Measurements from ENCODE around the gene GNL3L.

DNA sequence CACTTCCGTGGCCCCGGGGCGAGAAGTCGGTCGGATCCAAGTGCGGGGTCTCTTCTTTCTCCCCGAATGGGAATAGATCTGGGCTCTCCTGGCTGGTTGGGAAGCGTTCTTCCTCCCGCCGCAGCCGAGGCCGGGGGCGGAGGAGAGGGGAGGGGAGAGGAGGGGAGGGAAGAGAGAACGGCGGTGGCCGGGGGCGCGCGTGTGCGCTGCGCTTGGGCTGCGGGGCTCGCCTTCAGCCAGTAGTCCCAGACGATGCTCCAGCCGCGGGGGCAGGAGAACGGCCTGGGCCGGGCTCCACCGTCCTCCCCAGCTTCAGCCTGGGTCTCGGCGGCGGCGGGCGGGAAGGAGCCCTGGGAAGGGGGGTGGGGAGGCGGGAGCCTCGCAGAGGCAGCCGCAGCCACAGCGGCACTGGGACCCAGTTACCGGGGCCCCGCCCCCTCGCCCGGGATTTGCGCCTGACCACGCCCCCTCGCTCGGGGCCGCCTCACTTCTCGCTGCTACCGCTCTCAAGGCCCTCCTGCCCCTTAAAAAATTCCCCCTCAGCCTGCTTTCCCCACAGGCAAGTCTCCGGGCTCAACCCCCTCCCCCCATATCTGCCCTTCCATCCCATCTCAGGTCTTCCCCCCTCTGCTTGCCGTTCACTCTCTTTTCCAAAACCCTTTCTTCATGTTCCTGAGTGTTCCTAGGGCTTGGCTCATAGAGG lies 34.1 kb upstream of the GNL3L start, which contains the start of gene FGD1:
- TF ChIP-seq POLR2A (IDR thresholded peaks at IDR 0.05; ENCODE audit: low read depth, low read length), result no peak
- no peak for TF ChIP-seq POLR2AphosphoS5 (IDR thresholded peaks at IDR 0.05; ENCODE audit: low read depth, low read length)
- TF ChIP-seq POU2F2 (IDR thresholded peaks at IDR 0.05; ENCODE audit: low read depth, low read length), result no peak
- TF ChIP-seq PAX5 (IDR thresholded peaks at IDR 0.05; ENCODE audit: insufficient read depth, low read length, severe bottlenecking), result no peak
- no peak for TF ChIP-seq TAF1 (IDR thresholded peaks at IDR 0.05; ENCODE audit: low read depth, low read length)
